GM23248 (cell line): ENCODE measurements around the gene GCKR.

Experiments
- EZH2 ChIP-seq: fragments of 200-600 bp; sonication (generic); IDR thresholded peaks from 2 replicates; pipeline ENCODE4 v1.6.1; 2018; ENCODE audit warnings: antibody characterized with exemption, mild to moderate bottlenecking; ENCODE audit not compliant: insufficient read depth, poor library complexity, severe bottlenecking
- EZH2phosphoT487 ChIP-seq: fragments of 200-600 bp; sonication (generic); IDR thresholded peaks from 2 replicates; pipeline ENCODE4 v1.6.1; 2018; ENCODE audit warnings: antibody characterized with exemption, moderate library complexity, mild to moderate bottlenecking, low read depth; ENCODE audit not compliant: insufficient read depth

- no peak for TF ChIP-seq EZH2phosphoT487
- TF ChIP-seq EZH2 = no peak
Measured at GRCh38 chr2:27453968-27454367, 42.7 kb upstream of the GCKR start.
